Stomach (tissue), 9 donors: ENCODE results near the gene PLD4. TPM values are rescaled to one million over a fixed set of nuclear protein-coding genes. Genes with fewer than 3 reads are reported as not detected.

Source experiments
- DNase-seq, 2 donors: peaks; one replicate each; pipeline versions ENCODE4 v3.0.0 to v3.0.0-alpha.2; 2013 to 2019
- H3K27ac ChIP-seq, 5 donors: fragments of 200-600 bp in 4 of 5; sonication (generic) in 4 of 5; one replicate each; pipeline ENCODE4 v1.5.1; 2013 to 2019; ENCODE audit warnings: mild to moderate bottlenecking in 1 of 5, moderate library complexity in 1 of 5
- H3K27me3 ChIP-seq, 3 donors: fragments of 200-600 bp; sonication (generic); one replicate each; pipeline ENCODE4 v1.5.1; 2017 to 2019; ENCODE audit warnings: mixed run types in 1 of 3
- H3K36me3 ChIP-seq, 4 donors: fragments of 200-600 bp; sonication (generic); 1 replicate in 3 of 4; 2 replicates in 1 of 4; pipeline ENCODE4 v1.5.1; 2016 to 2019
- H3K4me1 ChIP-seq, 4 donors: fragments of 200-600 bp; sonication (generic); one replicate each; pipeline ENCODE4 v1.5.1; 2016 to 2019
- H3K4me3 ChIP-seq, 4 donors: fragments of 200-600 bp; sonication (generic) in 3 of 4; one replicate each; pipeline ENCODE4 v1.5.1; 2016 to 2019; ENCODE audit warnings: mild to moderate bottlenecking in 1 of 4
- H3K9me3 ChIP-seq, 4 donors: fragments of 200-600 bp; sonication (generic); one replicate each; pipeline ENCODE4 v1.5.1; 2016 to 2019
- EP300 ChIP-seq: sonication (generic); formaldehyde crosslinking; IDR thresholded peaks from one replicate; pipeline ENCODE4 v1.6.1; 2017; ENCODE audit warnings: antibody characterized with exemption
- POLR2A ChIP-seq, 4 donors: fragments of 450-650 bp; IDR thresholded peaks; one replicate each; pipeline ENCODE4 v1.6.1; 2016; ENCODE audit warnings: antibody characterized with exemption in 4 of 4, control low read depth in 2 of 4, mild to moderate bottlenecking in 1 of 4, moderate library complexity in 1 of 4
- POLR2AphosphoS5 ChIP-seq, 3 donors: sonication (generic); formaldehyde crosslinking; IDR thresholded peaks; one replicate each; pipeline ENCODE4 v1.6.1; 2016; ENCODE audit warnings: antibody characterized with exemption in 3 of 3
- WGBS, 5 donors: extraction: QIAGEN DNeasy Blood & Tissue Kit in 3 of 5; methylation state at CpG; one replicate each; pipeline versions ENCODE4 v1.1.5 to v1.1.7; 2013 to 2018; 5-methylcytosine and 5-hydroxymethylcytosine counted together
- intact Hi-C: fragments of 100-400 bp; cut with DNase I; formaldehyde crosslinking; loops from one replicate; pipeline ENCODE4 v1.15.1; 2023; ENCODE audit warnings: low total_unique reads
- polyA plus RNA-seq, 3 donors: library from polyadenylated mRNA; stranded (reverse); fragments of 200-250 nt; gene quantifications; one replicate each; pipeline ENCODE4 v1.2.3, GENCODE V29; 2013
- total RNA-seq, 5 donors: library from RNA; depleted of rRNA; stranded (reverse); fragments of >200 nt; gene quantifications; one replicate each; pipeline versions ENCODE4 v1.1.0 to v1.2.3, GENCODE V29; 2014 to 2016
- TF ChIP-seq, protein P1 (sequence below), 7 experiments: fragments of 450-650 bp in 4 of 7; fragments of 200-600 bp in 3 of 7; sonication (generic) in 3 of 7; IDR thresholded peaks; one replicate each; pipeline ENCODE4 v1.5.1; 2016 to 2019; ENCODE audit warnings: antibody characterized with exemption in 7 of 7, control low read depth in 2 of 7, mild to moderate bottlenecking in 1 of 7
- donor health status: healthy with polysubstance abuse.
- donor health status: Bipolar disorder and iron deficiency.
- donor health status: healthy.

Gene PLD4
- total and polyA plus RNA-seq, 8 donors, result 0.14 to 2.6 (median 1.2) TPM; not detected in 4

DNA sequence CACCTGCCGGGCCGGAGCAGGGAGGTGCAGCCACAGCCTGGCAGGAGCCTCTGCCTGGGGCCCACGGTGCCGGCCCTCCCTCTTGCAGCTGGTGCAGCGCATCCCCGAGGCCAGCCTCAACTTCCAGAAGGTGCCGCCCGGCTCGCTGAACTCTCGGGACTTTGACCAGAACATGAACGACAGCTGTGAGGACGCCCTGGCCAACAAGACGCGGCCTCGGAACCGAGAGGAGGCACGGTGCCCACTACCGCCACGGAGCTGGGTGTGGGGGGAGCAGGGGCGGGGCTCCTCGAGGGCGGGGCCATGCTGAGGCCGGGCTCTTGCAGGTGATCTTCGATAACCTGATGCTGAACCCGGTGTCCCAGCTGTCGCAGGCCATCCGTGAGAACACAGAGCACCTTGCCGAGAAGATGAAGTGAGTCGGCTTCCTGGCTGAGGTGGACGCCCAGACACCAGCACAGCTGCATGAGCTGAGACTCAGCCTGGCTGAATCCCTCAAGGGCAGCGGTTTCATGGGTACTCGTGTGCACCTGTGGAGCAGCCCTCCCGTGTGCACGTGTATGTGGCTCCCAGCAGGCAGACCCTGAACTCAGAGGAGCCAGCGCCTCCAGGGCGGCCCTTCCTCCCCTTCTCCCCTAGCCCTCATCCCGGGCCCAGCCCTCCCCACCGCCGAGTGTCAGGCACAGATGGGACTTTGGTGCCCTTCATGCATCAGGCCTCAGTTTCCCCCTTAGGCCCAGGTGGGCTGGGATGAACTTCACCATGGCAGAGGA lies 31.1 kb upstream of the PLD4 start:
- WGBS, 5 donors, result 67 to 78% (median 71%) methylated on average over 34 to 39 of the region's 39 CpGs
- peak; percentile 11 to 25 for DNase-seq
- Histone ChIP-seq H3K36me3 (peaks cover 0 to 24% (median 17%) of the 10 kb centered on the region in 4 donors), H3K9me3 (no peaks in the 10 kb centered on the region), H3K27me3 (no peaks in the 10 kb centered on the region), H3K27ac (no peak overlapping the region), H3K4me3 (no peak overlapping the region), H3K4me1 (peaks cover 22 to 31% (median 28%) of the 10 kb centered on the region in 4 donors)
- intact Hi-C loops, result loop anchor here (10.0 kb wide), 1 partner anchor 151 kb away; no protein-coding TSS in a partner anchor
- TF ChIP-seq EP300, result no peak
- no peak for TF ChIP-seq POLR2AphosphoS5 (IDR thresholded peaks at IDR 0.05)
- TF ChIP-seq POLR2A (IDR thresholded peaks at IDR 0.05), result no peak
- TF ChIP-seq, protein P1, sequence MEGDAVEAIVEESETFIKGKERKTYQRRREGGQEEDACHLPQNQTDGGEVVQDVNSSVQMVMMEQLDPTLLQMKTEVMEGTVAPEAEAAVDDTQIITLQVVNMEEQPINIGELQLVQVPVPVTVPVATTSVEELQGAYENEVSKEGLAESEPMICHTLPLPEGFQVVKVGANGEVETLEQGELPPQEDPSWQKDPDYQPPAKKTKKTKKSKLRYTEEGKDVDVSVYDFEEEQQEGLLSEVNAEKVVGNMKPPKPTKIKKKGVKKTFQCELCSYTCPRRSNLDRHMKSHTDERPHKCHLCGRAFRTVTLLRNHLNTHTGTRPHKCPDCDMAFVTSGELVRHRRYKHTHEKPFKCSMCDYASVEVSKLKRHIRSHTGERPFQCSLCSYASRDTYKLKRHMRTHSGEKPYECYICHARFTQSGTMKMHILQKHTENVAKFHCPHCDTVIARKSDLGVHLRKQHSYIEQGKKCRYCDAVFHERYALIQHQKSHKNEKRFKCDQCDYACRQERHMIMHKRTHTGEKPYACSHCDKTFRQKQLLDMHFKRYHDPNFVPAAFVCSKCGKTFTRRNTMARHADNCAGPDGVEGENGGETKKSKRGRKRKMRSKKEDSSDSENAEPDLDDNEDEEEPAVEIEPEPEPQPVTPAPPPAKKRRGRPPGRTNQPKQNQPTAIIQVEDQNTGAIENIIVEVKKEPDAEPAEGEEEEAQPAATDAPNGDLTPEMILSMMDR (IDR thresholded peaks at IDR 0.05), result no peak

DNA sequence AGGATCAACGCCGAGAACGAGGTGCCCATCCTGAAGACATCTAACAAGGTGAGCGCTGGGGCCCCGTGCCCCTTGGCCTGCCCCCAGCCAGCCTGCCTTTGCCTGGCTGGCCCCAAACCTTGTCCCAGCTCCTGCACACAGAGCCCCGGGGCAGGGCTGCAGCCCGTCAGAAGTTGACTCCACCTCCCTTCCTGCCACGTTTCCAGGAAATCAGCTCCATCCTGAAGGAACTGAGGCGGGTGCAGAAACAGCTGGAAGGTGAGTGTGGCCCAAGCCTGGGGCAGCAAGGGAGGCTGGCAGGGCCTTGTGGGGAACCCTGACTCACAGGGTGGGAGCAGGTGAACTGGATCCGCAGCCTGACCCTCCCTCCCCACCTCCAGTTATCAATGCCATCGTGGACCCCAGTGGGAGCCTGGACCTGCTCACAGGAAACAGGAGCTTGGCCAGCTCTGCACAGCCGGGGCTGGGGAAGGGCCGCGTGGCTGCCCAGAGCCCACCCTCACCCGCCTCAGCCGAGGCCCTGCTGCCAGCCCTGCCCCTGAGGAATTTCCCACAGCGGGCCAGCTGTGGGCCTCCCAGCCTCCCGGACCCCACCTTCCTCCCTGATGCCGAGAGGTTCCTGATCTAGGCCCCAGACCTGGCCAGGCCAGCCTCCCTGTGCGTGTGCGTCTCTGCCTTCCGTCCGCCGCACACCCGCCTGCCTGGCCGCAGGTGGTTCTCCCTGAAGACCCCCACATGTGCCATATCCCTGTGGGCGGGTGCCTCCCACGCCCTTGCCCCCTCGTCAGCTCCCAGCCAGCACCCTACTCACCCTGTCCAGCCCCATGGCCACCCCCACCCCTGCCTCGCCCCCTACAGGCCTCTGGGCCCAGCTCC lies 30.1 kb upstream of the PLD4 start:
- Histone ChIP-seq H3K9me3 (no peaks in the 10 kb centered on the region), H3K27me3 (no peaks in the 10 kb centered on the region), H3K27ac (peak overlapping the region in 3 of 5 donors; percentile 1 to 64 (median 60)), H3K36me3 (peaks cover 0 to 15% (median 7%) of the 10 kb centered on the region in 4 donors), H3K4me1 (peaks cover 22 to 31% (median 28%) of the 10 kb centered on the region in 4 donors), H3K4me3 (no peak overlapping the region)
- intact Hi-C loops, result loop anchor here (10.0 kb wide), 1 partner anchor 150 kb away; no protein-coding TSS in a partner anchor
- 70 to 80% (median 76%) methylated on average over 18 to 30 of the region's 30 CpGs for WGBS, 5 donors
- TF ChIP-seq POLR2AphosphoS5 (IDR thresholded peaks at IDR 0.05), result no peak
- TF ChIP-seq, protein P1 (IDR thresholded peaks at IDR 0.05), result no peak
- no peak for TF ChIP-seq POLR2A (IDR thresholded peaks at IDR 0.05)
- TF ChIP-seq EP300, result no peak
- peak; percentile 20 to 24 for DNase-seq

DNA sequence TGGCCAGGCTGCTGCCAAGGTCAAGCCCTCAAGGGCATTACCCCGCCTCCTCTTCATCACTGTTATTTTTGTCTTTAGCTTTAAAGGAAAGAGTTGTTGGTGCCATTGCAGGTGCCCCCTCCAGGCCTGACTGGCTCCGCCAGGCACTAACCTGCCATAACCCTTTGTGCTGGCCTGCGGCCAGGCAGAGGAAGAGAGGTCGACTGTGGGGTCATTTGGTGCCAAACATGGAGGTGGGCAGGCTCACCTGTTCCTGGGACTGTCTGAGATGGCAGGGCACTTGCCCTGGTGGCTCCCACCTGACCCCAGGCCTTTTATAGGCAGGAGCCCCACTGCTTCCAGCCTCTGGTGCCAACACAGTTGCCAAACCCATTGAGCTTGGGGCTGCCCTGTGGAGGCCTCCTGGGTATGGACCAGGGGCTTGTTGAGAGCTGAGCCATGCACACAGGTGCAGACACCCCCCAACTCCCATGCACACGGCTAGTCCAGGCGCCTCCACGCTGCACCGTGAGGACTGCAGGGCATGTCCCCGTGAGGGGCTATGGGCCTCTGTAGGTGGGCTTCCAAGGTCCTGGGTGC lies 29.4 kb upstream of the PLD4 start:
- Histone ChIP-seq H3K9me3 (no peaks in the 10 kb centered on the region), H3K27me3 (no peaks in the 10 kb centered on the region), H3K4me1 (peaks cover 22 to 31% (median 28%) of the 10 kb centered on the region in 4 donors), H3K36me3 (peaks cover 0 to 14% (median 6%) of the 10 kb centered on the region in 4 donors), H3K27ac (peak overlapping the region; percentile 1 to 64 (median 26)), H3K4me3 (no peak overlapping the region)
- 42 to 61% (median 57%) methylated on average over 3 to 9 of the region's 9 CpGs for WGBS, 5 donors
- TF ChIP-seq POLR2A (IDR thresholded peaks at IDR 0.05) (no peak), EP300 (no peak), POLR2AphosphoS5 (IDR thresholded peaks at IDR 0.05) (no peak)
- TF ChIP-seq, protein P1 (IDR thresholded peaks at IDR 0.05), result no peak
- intact Hi-C loops, result loop anchor here (10.0 kb wide), 1 partner anchor 150 kb away; no protein-coding TSS in a partner anchor
- DNase-seq, result peak; percentile 28 to 42
